Stimulated activated CD4-positive, alpha-beta T cell treated with anti-CD3 and anti-CD28 coated beads, Interleukin-4, amount 100 ng/mL, for 4 hours (primary cell): ENCODE measurements around the gene TGFBR2.

Experiments used
- DNase-seq, 2 experiments: peaks; one replicate each; pipeline ENCODE4 v3.0.0-alpha.2; 2020

The TGFBR2 gene

DNA sequence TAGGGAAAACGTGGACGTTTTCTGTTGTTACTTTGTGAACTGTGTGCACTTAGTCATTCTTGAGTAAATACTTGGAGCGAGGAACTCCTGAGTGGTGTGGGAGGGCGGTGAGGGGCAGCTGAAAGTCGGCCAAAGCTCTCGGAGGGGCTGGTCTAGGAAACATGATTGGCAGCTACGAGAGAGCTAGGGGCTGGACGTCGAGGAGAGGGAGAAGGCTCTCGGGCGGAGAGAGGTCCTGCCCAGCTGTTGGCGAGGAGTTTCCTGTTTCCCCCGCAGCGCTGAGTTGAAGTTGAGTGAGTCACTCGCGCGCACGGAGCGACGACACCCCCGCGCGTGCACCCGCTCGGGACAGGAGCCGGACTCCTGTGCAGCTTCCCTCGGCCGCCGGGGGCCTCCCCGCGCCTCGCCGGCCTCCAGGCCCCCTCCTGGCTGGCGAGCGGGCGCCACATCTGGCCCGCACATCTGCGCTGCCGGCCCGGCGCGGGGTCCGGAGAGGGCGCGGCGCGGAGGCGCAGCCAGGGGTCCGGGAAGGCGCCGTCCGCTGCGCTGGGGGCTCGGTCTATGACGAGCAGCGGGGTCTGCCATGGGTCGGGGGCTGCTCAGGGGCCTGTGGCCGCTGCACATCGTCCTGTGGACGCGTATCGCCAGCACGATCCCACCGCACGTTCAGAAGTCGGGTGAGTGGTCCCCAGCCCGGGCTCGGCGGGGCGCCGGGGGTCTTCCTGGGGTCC is at the start of gene TGFBR2:
Gene TGFBR2 (plus strand): TSS at position 301 of the 731 bp plus-strand sequence. CDS start 283 bp downstream, at position 584.
- peak; percentile 79 to 89 for DNase-seq

DNA sequence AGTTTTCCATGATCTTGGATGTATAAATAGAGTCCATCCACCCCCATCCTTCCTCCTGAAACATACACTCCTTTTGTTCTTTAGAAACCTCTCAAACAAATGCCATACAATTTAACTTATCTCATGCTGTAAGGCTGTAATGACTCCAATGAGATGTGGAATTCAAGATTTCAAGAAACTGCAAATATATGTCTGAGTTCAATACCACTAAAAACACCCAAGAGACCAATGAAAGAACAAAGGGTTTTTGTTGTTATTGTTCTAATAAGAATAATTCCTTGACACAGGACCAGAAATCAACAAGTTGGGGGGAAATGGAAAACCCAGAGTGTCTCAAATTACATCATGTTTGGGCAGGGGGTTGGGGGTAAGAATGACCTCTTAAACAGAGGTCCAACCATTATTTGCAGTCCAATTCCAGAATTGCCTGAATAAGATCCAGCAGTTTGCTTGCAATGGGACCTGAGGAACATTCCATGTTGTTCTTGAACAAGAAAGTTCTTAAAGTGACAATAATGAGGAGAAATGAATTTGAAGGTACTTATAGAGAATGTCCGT is 48.6 kb upstream of the TGFBR2 start:
- DNase-seq, result no peak

DNA sequence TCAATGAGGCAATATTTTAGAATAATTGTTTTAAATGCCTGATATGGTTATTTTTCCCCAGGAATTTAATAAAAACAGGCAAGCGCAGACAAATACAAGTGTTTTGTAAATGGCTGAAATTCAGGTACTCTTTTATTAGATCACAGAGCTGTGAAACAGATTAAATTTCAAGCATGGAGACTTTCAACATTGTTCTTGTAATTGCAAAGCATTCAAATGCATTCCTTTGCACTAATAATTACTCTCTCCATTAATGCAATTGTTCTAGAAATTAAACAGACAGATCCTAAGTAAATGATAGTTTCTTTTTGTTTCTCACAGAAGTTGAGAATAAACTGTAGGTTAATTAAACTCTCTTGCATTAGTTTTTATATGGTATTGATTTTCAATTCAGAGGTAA is 42.4 kb upstream of the TGFBR2 start:
- no peak for DNase-seq

DNA sequence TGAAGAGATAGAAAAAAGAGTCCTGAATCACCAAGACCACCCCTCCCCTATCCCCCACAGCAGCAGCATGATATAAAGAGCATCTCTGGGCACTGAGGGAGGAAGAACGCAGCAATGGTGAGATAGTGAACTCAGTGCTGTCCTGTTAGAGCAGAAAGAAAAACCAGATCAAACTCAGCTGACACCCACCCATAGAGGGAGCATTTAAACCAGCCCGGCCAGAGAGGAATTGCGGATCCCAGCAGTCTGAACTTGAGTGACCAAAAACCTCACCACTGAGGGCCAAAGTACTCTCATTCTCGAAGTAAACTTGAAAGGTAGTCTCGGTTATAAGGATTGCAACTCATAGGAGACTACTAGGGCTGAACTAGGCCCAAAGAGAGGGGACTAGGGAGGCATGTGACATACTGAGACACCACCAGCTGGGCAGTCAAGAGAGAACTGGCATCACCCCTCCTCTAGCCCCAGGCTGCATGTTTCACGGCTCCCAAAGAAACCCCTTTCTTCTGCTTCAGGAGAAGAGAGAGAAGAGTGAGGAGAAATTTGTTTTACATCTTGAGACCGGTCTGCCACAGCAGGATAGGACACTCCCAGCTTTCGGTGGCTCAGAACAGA is 39.2 kb upstream of the TGFBR2 start:
- no peak for DNase-seq

DNA sequence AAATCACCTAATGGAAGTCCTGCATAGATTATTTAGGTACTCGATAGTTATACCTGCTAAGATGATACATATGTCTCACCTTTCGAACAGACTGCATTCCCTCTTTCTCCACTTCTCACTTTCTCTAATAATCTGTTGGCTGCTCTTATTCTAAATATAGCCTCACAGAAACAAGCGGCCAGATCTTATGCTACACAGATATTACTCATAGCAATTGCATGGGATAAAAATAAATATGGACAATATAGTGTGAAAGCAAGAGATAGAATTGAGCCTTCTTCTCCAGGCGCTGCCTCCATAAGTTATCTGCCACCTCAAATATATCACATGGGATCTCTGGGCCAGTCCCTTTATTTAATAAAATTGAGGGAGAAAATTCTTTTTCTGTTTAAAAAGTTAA is 29.5 kb upstream of the TGFBR2 start:
- no peak for DNase-seq

DNA sequence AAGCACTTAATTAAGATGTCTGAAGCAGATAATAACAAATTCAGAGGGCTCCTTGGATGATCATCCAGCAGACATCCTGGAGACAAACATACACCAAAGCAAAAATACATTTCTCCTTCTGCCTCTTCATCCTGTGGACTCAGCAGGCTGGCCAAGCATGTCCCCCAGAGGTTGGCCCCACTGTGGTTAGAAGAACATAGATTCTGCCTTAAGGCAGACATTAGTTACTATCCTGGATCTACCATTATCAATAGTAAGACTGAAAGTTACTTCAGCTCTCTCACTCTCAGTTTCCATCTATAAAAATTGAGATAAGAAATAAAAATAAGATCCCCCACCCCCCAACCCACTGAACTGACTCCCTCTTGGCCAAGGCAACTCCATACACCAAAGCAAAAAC is 28.6 kb upstream of the TGFBR2 start:
- no peak for DNase-seq

DNA sequence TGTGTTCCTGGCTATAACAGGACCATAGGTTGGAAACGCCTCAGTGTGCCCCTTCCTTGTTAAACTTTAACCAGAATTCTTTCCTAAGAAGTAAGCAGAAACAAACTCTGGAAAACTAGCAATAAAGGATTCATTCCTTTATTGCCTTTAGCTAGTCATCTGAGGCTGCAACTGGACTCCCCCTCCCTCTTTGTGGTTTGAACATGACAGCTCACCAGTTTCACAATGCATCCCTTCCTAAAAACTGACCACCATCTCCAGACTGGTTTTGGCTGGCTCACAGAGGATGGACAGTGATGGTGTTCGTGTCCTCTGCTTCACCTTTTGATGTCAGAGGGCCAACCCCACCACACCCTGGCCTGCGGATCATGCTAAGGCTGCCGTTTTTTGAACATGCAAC is 27.9 kb upstream of the TGFBR2 start:
- no peak for DNase-seq

DNA sequence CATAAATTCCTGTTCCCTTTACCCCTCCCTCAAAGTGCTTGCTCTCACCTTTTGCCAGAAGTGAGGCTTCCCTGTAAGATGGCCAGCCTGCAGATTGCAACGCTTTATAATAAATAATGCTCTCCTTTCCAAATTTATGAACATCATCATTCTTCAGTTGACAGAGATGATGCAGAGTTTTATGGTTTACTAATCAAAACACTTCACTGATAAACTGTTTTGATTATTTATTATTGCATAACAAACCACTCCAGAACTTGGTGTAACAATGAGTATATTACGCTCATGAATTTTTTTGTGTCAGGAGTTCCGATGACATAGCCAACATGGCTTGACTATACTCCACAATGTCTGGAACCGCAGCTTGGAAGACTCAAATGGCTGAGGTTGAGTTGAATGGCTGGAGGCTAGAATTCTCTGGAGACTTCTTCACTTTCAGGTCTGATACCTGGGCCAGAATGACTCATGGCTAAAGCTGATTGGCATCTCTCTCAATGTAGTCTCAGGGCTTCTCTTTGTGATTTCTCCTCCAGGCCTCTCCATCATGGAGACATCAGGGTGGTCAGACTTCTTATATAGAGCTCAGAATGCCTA is 27.3 kb upstream of the TGFBR2 start:
- no peak for DNase-seq

DNA sequence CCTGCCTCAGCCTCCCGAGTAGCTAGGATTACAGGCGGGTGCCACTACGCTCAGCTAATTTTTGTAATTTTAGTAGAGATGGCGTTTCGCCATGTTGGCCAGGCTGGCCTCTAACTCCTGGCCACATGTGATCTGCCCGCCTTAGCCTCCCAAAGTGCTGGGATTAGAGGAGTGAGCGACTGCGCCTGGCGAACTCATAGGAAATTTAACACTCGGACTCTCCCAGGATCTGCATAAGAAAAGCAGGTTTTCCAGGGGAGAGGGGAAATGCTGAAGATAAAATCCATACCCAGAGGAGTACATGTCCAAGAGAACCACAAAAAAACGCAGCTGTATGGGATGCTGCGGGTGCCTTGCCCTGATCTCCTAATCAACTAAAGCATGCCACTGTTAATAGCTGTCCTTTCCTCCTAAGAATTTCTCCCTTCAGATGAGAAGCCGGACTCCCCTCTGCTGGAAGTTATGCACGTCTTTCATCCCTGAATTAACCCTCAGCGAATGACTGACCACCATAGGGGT is 25.3 kb upstream of the TGFBR2 start:
- DNase-seq, result no peak

DNA sequence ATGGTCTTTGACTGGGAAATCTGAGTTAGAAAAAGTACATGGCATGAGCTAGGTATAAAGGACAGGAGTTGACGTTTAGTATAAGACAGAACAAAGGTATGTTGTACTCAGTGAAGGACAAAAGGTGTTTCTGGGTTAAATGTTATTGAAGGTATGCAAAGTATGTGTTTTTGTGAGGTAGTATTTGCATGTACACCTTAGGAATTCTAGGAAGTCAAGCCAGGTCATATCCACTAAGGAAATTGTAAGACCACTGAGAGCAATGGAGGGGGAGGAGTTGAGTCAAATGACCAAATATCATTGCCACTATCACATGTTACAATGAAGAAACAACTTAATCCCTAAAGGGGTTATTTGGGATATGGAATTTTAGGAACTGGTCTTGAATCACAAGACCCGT is 24.4 kb upstream of the TGFBR2 start:
- DNase-seq, result no peak

DNA sequence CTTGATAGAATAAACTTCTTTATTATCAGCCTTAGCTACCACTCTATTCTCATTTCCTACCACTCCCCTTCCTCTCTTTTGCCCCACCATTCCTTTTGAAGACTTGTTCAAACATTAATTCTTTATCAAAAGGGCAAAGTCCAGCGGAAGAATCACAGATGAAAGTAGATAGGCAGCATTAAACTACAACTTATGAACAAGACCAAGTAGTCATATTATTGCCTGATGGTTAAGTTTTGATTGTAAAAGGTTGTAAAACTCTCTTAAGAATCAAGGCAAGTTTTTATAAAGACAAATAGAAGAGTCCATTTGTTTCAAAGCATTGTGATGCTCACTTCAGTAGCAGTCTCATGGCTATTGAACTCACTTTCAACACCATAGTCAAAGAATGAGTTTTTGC is 22.4 kb upstream of the TGFBR2 start:
- DNase-seq, result no peak

DNA sequence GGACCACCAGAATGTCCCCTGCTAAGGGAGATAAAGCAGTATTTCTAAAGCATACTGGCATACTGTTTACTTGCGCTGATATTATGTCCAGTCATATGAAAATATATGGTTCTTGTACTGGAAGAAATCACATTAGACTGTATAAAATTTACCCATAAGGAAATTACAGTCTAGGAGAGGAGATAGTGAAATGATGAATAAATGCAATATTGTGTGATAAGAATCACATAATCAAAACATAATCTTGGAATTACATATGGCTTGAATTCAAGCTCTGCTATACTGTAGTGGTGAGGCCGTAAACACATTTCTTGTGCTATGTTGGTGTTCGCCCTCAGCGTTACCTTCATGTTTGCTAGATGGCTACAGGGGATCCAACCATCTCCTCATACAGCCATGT is 20.7 kb upstream of the TGFBR2 start:
- DNase-seq, result no peak

DNA sequence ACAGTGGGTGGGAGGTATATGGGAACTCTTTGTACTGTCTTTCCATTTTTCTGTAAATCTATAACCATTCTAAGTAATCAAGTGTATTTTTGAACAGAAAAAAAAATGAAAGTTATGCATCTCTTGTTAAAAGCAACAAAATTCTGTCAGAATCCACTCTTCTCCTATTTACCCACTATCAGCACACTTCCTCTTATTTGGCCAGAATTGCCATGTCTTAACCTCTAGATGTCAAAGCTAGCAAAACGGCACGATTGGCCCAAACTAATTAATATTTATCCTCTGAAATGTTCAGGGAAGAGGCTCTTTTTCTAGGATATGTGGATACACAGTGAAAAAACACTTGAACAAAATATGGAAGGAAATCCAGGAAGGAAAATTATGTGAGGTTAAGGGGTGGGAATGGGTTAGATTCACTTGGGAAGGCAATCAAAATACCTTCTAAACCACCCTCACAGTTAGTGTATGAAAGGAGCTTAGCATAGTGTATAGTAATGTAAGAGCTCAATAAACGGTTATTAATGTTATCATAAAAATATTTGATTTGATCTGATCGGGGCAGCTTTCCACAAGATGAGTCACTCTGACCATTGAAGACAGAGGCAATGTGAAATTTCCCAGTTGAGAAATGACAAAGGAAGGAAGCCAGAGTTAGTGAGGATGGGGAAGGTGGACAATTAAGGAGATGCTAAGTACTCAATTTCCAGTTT is 20.1 kb upstream of the TGFBR2 start:
- DNase-seq, result no peak

DNA sequence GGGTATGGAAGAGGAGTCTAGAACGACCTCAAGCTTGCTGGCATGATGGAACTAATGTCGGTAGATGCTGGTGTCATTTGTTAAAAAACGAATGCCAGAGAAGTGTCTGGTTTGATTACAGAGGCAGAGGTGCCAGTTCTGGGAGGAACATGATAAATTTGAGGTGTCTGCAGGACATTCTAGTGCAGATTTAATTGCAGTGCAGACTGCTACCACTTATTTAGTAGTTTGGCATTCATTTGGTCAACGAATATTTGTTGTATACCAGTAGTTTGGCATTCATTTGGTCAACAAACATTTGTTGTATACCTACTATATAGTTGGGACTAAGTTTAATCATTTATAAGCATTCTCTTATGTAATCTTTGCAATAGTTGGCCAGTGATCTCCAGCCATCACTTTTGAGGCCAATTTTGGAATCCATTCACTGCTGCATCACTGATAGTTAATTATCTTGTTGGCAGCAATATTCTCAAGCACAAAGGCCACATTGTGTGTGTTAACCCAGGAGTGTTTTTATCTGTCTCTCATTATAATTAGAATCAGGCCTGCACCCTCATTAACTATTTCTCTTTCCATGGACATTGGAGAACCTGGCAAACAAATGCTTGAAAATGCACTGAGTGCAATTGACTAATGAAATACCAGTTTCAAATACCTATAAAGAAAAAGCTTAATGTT is 19.5 kb upstream of the TGFBR2 start:
- DNase-seq, result no peak

DNA sequence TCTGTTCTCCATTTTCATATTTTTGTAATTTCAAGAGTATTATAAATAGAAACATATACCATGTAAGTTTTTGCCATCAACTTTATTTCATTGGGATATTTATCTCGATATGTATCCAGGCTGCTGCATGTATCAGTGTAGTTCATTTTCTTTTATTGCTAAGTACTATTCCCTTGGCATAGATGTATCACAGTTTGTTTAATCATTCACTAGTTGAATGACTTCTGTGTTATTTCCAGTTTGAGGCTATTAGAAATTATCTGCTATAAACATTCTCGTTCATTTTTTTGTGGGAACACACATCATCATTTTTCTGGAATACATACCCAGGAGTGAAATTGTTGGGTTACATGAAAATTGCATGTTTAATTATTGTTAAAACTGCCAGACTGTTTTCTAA is 18.5 kb upstream of the TGFBR2 start:
- no peak for DNase-seq

DNA sequence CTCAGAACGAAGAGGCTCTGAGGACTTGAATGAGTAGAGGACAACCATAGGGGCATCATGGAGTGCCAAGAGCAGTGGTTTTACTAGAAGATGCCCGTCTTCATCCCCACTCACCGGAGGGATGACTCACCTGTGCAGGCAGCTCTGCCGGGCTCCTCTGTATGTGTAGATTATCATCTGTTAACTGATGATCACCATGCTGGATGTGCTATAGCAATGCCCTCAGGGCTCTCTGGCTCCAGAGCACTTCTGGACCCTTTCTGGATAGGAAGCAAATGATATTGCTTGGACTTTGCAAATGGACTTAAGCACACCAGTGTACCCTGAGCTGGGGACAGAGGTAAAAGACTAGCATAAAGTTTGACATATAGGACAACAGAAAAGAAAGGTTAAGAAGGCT is 10.2 kb upstream of the TGFBR2 start:
- no peak for DNase-seq

DNA sequence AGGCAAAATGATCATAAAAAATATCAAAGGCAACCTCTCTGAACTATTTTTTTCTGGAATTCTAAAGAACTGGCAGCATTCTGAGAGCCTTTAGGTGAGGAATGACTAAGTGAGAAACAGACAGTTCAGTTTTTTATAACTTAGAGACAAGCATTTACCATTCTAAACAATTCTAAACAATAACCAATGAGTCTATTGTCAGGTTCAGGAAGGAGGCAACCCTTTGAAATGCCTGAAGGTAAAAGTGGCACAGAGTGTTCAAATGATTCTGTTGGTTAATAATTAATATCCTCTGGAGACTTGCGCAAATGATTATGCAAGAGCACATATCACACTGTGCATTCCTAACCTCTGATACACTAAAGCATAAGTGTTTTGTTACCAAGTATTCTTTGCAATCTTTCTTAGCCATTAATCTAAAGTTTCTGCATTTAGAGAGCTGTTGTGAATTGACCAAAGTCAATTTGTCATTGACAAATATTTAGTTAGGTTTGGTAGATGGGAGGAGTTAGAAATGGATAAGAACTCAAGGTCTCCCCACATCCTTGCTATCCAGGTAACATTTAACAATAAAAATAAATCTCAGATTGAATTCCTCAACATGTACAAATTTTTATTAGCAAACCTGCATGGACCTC is 9.2 kb upstream of the TGFBR2 start:
- no peak for DNase-seq

DNA sequence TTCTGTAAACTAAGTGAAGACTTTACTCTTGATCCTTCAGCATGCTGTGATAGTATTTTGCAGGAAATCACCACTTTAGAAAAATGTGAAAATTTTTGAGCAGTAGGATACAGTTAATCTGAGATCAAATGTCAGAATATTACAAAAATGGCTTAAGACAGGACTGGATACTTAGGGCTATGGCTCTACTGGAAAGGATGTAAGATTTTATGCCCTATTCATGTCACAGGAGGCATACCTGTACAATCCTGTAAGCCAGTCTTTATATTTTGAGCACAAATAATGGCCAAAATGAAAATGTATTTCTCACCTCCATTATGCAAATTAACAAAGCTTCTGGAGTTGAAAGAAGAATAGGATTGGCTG is 8.6 kb upstream of the TGFBR2 start:
- no peak for DNase-seq

DNA sequence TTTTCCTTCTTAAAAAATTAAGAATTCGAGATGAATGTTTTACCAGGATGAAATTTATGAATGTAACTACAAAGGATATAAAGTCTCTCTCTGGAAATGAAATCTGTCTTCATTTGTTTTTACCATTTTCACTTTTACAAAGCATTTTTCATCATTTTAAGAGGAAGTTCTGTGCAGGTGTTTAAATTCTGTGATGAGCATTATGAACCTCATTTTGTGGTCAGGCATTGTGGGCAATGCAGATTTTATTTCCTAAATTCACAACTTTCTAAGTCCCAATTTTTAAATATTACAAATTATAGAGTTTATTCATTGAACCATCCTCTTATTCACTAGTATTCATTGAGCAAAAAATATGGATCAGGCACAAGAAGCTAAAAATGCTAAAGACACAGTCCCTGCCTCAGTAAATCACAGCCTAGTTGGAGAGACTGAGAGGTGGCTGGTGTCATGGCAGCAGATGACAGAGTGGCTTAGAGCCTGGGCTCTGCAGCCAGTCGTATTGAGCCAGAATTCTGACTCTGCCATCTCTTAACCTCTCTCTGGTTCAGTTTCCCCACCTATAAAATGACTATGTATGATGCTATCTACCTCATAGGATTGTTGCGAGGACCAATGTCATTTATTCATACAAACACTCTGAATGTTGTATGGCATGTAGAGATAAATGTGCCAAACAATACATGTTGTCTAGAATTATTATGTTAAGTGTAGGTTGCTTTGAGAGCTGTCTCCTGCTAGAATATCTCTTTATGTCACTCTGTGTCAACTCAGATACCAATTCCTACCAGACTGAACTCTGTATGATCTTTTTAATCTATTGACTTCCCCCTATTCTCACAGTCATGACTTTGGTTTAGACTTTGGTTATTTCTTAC is 7.5 kb upstream of the TGFBR2 start:
- no peak for DNase-seq

DNA sequence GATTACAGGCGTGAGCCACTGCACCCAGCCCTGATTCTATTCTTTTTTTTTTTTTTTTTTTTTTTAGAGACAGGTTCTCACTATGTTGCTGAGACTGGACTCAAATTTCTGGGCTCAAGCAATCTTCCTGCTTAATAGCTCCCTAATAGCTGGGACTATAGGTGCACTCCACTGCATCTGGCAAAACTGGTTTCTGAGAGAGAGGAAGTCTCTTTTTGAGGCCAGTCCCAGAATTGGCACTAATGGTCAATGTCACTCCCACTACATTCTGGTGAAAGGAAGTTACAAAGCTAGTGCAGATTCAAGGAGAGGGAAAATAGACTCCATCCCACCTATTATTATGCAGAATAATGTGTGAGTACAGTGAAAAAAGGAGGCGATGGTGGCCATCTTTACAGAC is 5.8 kb upstream of the TGFBR2 start:
- DNase-seq, result no peak

DNA sequence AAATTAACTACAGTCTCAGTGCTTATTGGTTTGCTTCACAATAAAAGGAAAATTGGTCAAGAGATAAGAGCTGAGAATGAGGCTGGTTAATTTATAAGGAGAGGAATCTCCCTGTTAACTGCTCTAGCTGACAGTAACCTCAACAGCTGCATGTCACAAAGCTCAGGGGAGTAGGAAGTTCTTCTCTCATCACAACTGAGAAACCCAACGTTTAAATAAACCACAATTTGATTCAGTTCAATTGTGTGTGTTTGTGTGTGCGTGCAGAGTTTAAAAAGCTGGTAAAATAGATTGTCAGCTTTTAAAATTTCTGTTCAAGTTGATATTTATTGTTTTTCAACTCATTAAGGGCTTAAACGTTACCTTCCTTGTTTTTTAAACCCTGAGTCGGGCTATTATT is 3.5 kb upstream of the TGFBR2 start:
- no peak for DNase-seq
